Effector memory CD4-positive, alpha-beta T cell (primary cell): ENCODE measurements around the gene WWC2.

Experiments used
- DNase-seq, 3 donors: peaks; one replicate each; pipeline ENCODE4 v3.0.0-alpha.2; 2020
- H3K27ac ChIP-seq: 2 replicates; pipeline ENCODE4 v1.7.0; 2013; ENCODE audit warnings: mild to moderate bottlenecking, low read length, moderate library complexity; ENCODE audit not compliant: insufficient read depth, poor library complexity, severe bottlenecking
- H3K27me3 ChIP-seq: replicated peaks from 2 replicates; pipeline ENCODE4 v1.7.0; 2013; ENCODE audit warnings: mild to moderate bottlenecking, low read length; ENCODE audit not compliant: insufficient read depth, control insufficient read depth, poor library complexity, severe bottlenecking
- H3K36me3 ChIP-seq: 2 replicates; pipeline ENCODE4 v1.7.0; 2013; ENCODE audit warnings: mild to moderate bottlenecking, low read length, moderate library complexity; ENCODE audit not compliant: control insufficient read depth, insufficient read depth
- H3K4me1 ChIP-seq: 2 replicates; pipeline ENCODE4 v1.7.0; 2013; ENCODE audit warnings: low read length, mild to moderate bottlenecking; ENCODE audit not compliant: control insufficient read depth, insufficient read depth, poor library complexity, severe bottlenecking
- H3K4me3 ChIP-seq: 2 replicates; pipeline ENCODE4 v1.7.0; 2013; ENCODE audit warnings: low read length, low read depth, mild to moderate bottlenecking; ENCODE audit not compliant: insufficient read depth, poor library complexity, severe bottlenecking
- H3K9me3 ChIP-seq: 2 replicates; pipeline ENCODE4 v1.7.0; 2013; ENCODE audit warnings: mild to moderate bottlenecking, low read length, moderate library complexity; ENCODE audit not compliant: control insufficient read depth

WWC2 gene

GRCh38 chr4:183295711-183296110 is 196.7 kb downstream of the WWC2 start:
- no peak for DNase-seq
- Histone ChIP-seq H3K4me1 (no peaks in the 10 kb centered on the region), H3K27me3 (no peaks in the 10 kb centered on the region), H3K36me3 (no peaks in the 10 kb centered on the region), H3K4me3 (no peak overlapping the region), H3K27ac (no peak overlapping the region), H3K9me3 (no peaks in the 10 kb centered on the region)

GRCh38 chr4:183297675-183298074 is 198.6 kb downstream of the WWC2 start:
- Histone ChIP-seq H3K36me3 (no peaks in the 10 kb centered on the region), H3K27me3 (no peaks in the 10 kb centered on the region), H3K4me3 (no peak overlapping the region), H3K27ac (no peak overlapping the region), H3K4me1 (no peaks in the 10 kb centered on the region), H3K9me3 (no peaks in the 10 kb centered on the region)
- DNase-seq, result no peak

GRCh38 chr4:183299464-183299863 is 200.4 kb downstream of the WWC2 start:
- H3K27me3 ChIP-seq, result no peaks in the 10 kb centered on the region
- no peak for DNase-seq

GRCh38 chr4:183300070-183300469 is 201.0 kb downstream of the WWC2 start:
- Histone ChIP-seq H3K36me3 (no peaks in the 10 kb centered on the region), H3K9me3 (no peaks in the 10 kb centered on the region), H3K4me1 (no peaks in the 10 kb centered on the region), H3K27me3 (no peaks in the 10 kb centered on the region), H3K27ac (no peak overlapping the region), H3K4me3 (no peak overlapping the region)
- DNase-seq, result no peak

More at GRCh38 chr4:183299464-183299863, 200.4 kb downstream of the WWC2 start:
- Histone ChIP-seq H3K27ac (no peak overlapping the region), H3K4me3 (no peak overlapping the region), H3K9me3 (no peaks in the 10 kb centered on the region), H3K4me1 (no peaks in the 10 kb centered on the region), H3K36me3 (no peaks in the 10 kb centered on the region)

- no peaks in the 10 kb centered on the region for H3K4me1 ChIP-seq
- no peak for DNase-seq
- no peak overlapping the region for H3K4me3 ChIP-seq
- H3K27me3 ChIP-seq, result no peaks in the 10 kb centered on the region
- H3K9me3 ChIP-seq, result no peaks in the 10 kb centered on the region
- H3K27ac ChIP-seq, result no peak overlapping the region
- H3K36me3 ChIP-seq, result no peaks in the 10 kb centered on the region
These were observed 201.6 kb downstream of the WWC2 start for GRCh38 chr4:183300655-183301054.

- no peak overlapping the region for H3K4me3 ChIP-seq
- H3K27ac ChIP-seq, result no peak overlapping the region
- no peaks in the 10 kb centered on the region for H3K27me3 ChIP-seq
- H3K4me1 ChIP-seq, result no peaks in the 10 kb centered on the region
- H3K36me3 ChIP-seq, result no peaks in the 10 kb centered on the region
- no peaks in the 10 kb centered on the region for H3K9me3 ChIP-seq
- no peak for DNase-seq
These were observed 204.2 kb downstream of the WWC2 start for GRCh38 chr4:183303301-183303700.

GRCh38 chr4:183304067-183304466 is 205.0 kb downstream of the WWC2 start:
- Histone ChIP-seq H3K36me3 (no peaks in the 10 kb centered on the region), H3K9me3 (no peaks in the 10 kb centered on the region), H3K4me3 (no peak overlapping the region), H3K27me3 (no peaks in the 10 kb centered on the region), H3K27ac (no peak overlapping the region), H3K4me1 (no peaks in the 10 kb centered on the region)
- no peak for DNase-seq

GRCh38 chr4:183304538-183304937 is 205.5 kb downstream of the WWC2 start:
- no peak overlapping the region for H3K4me3 ChIP-seq
- DNase-seq, result no peak

GRCh38 chr4:183306811-183307210 is 207.8 kb downstream of the WWC2 start:
- DNase-seq, result no peak
- H3K9me3 ChIP-seq, result no peaks in the 10 kb centered on the region
- no peaks in the 10 kb centered on the region for H3K27me3 ChIP-seq
- no peaks in the 10 kb centered on the region for H3K36me3 ChIP-seq
- no peak overlapping the region for H3K27ac ChIP-seq
- H3K4me3 ChIP-seq, result no peak overlapping the region
- no peaks in the 10 kb centered on the region for H3K4me1 ChIP-seq

More at GRCh38 chr4:183304538-183304937, 205.5 kb downstream of the WWC2 start:
- H3K9me3 ChIP-seq, result no peaks in the 10 kb centered on the region
- no peaks in the 10 kb centered on the region for H3K27me3 ChIP-seq
- H3K36me3 ChIP-seq, result no peaks in the 10 kb centered on the region
- no peaks in the 10 kb centered on the region for H3K4me1 ChIP-seq
- no peak overlapping the region for H3K27ac ChIP-seq

- Histone ChIP-seq H3K36me3 (no peaks in the 10 kb centered on the region), H3K27me3 (no peaks in the 10 kb centered on the region), H3K4me3 (no peak overlapping the region), H3K4me1 (no peaks in the 10 kb centered on the region), H3K9me3 (no peaks in the 10 kb centered on the region), H3K27ac (no peak overlapping the region)
- DNase-seq, result no peak
These were observed 213.8 kb downstream of the WWC2 start for GRCh38 chr4:183312841-183313240.

GRCh38 chr4:183314336-183314735 is 215.3 kb downstream of the WWC2 start:
- Histone ChIP-seq H3K27ac (no peak overlapping the region), H3K27me3 (no peaks in the 10 kb centered on the region), H3K9me3 (no peaks in the 10 kb centered on the region), H3K4me1 (no peaks in the 10 kb centered on the region), H3K36me3 (no peaks in the 10 kb centered on the region), H3K4me3 (no peak overlapping the region)
- DNase-seq, result no peak
